Upper lobe of left lung (tissue), 4 donors: ENCODE measurements around the gene CDH26.

Source experiments
- CTCF ChIP-seq, 6 experiments: fragments of 450-650 bp in 4 of 6; fragments of 200-600 bp in 2 of 6; sonication (generic) in 2 of 6; IDR thresholded peaks; one replicate each; pipeline ENCODE4 v1.5.1; 2016 to 2019; ENCODE audit warnings: antibody characterized with exemption in 6 of 6
- EP300 ChIP-seq, 4 donors: sonication (generic); formaldehyde crosslinking; IDR thresholded peaks; one replicate each; pipeline ENCODE4 v1.5.1; 2017; ENCODE audit warnings: antibody characterized with exemption in 4 of 4, control low read depth in 2 of 4
- POLR2A ChIP-seq, 4 donors: fragments of 450-650 bp; IDR thresholded peaks; one replicate each; pipeline ENCODE4 v1.5.1; 2016 to 2017; ENCODE audit warnings: antibody characterized with exemption in 4 of 4, mild to moderate bottlenecking in 2 of 4

DNA sequence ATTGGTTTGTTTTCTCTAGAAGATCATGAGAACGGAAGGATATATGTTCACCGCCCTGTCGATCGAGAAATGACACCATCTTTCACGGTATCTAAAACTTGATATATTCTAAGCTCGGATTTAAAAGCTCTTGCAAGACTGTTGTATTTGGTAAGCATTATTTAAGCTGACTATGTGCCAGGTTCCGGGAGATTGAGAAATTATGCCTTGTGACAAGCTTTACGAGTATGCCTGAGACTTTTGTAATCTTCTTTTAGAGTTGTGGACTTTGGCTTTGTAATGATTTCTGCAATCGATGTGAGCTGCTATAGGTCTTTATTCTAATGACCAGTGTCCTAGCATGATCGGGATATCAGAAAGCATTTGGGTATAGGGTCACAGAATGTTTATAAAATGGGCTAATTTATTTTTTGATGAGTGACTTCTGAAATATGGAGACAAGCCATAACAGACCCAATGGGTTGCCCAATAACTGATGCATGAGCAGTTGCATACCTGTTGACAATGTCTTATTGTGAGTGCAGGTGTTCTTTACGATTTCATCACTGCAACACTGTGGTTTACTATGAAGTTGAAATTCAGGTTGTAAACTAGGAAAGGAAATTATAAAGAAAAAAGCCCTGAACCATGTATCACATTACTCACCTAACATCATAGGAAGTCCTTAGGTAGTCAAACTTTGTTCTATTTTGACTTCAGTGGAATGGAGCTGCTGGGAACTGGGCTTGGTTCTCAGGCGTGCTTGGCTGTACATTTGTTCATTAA is 14.0 kb downstream of the CDH26 start:
- TF ChIP-seq CTCF (IDR thresholded peaks at IDR 0.05) = no peak
- TF ChIP-seq POLR2A (IDR thresholded peaks at IDR 0.05) = no peak
- peak in 1 of 4 donors; percentile 25 for TF ChIP-seq EP300 (IDR thresholded peaks at IDR 0.05)
